ENCODE results near the gene NFATC4.
A peak's percentile ranks its signal among the peaks of the same experiment; 100 is the strongest.

Gene NFATC4

GRCh38 chr14:24366721-24367513 is 1.1 kb upstream of the NFATC4 start (continued):
- peak; percentile 79; the same call in 1 of the 2 replicates for TF ChIP-seq SALL2 (tag by site-specific recombination; IDR thresholded peaks at IDR 0.05; ENCODE audit: borderline replicate concordance)
- TF ChIP-seq ZBTB44 (tag by site-specific recombination; IDR thresholded peaks at IDR 0.05), result no peak
- no peak for TF ChIP-seq ZNF544 (tag by site-specific recombination; IDR thresholded peaks at IDR 0.05)
- no peak for TF ChIP-seq HOXC10 (CRISPR knock-in tag; IDR thresholded peaks at IDR 0.05)
- no peak for TF ChIP-seq AEBP2 (tag by site-specific recombination; IDR thresholded peaks at IDR 0.05; ENCODE audit: borderline replicate concordance)
- TF ChIP-seq ZNF223 (tag by site-specific recombination; IDR thresholded peaks at IDR 0.05), result no peak
- no peak for TF ChIP-seq ZNF658 (tag by site-specific recombination; IDR thresholded peaks at IDR 0.05)
- TF ChIP-seq HOXA7 (CRISPR knock-in tag; IDR thresholded peaks at IDR 0.05; ENCODE audit: borderline replicate concordance), result no peak
- no peak for TF ChIP-seq ZNF140 (tag by site-specific recombination; IDR thresholded peaks at IDR 0.05)
- TF ChIP-seq BCL11A (tag by site-specific recombination; IDR thresholded peaks at IDR 0.05; ENCODE audit: low read depth), result peak; percentile 48; the same call in 1 of the 2 replicates
- TF ChIP-seq ZFP3 (tag by site-specific recombination; IDR thresholded peaks at IDR 0.05; ENCODE audit: low read depth), result no peak
- TF ChIP-seq ZNF366 (tag by site-specific recombination; conservative IDR thresholded peaks at IDR 0.05), result peak; percentile 72
- TF ChIP-seq ZNF311 (tag by site-specific recombination; IDR thresholded peaks at IDR 0.05; ENCODE audit: borderline replicate concordance), result no peak
- TF ChIP-seq, protein P1, sequence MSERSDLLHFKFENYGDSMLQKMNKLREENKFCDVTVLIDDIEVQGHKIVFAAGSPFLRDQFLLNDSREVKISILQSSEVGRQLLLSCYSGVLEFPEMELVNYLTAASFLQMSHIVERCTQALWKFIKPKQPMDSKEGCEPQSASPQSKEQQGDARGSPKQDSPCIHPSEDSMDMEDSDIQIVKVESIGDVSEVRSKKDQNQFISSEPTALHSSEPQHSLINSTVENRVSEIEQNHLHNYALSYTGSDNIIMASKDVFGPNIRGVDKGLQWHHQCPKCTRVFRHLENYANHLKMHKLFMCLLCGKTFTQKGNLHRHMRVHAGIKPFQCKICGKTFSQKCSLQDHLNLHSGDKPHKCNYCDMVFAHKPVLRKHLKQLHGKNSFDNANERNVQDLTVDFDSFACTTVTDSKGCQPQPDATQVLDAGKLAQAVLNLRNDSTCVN (tag by site-specific recombination; optimal IDR thresholded peaks at IDR 0.05), result peak; percentile 64
- no peak; the same call in 1 of the 2 replicates for TF ChIP-seq GLI2 (tag by site-specific recombination; IDR thresholded peaks at IDR 0.05; ENCODE audit: borderline replicate concordance, low read depth)
- 0 out of 2 replicates have a peak, but pooled peaks have one; percentile 21 for TF ChIP-seq ZNF239 (tag by site-specific recombination; IDR thresholded peaks at IDR 0.05)
- no peak for TF ChIP-seq FEZF1 (tag by site-specific recombination; IDR thresholded peaks at IDR 0.05)
- TF ChIP-seq PRDM1 (tag by site-specific recombination; IDR thresholded peaks at IDR 0.05), result no peak
- 0 out of 2 replicates have a peak, but pooled peaks have one; percentile 46 for TF ChIP-seq ZSCAN4 (tag by site-specific recombination; IDR thresholded peaks at IDR 0.05)
- TF ChIP-seq ZNF214 (tag by site-specific recombination; IDR thresholded peaks at IDR 0.05; ENCODE audit: borderline replicate concordance), result no peak
- peak; percentile 56; the same call in 1 of the 2 replicates for TF ChIP-seq SP7 (tag by site-specific recombination; IDR thresholded peaks at IDR 0.05)
- TF ChIP-seq, protein P2, sequence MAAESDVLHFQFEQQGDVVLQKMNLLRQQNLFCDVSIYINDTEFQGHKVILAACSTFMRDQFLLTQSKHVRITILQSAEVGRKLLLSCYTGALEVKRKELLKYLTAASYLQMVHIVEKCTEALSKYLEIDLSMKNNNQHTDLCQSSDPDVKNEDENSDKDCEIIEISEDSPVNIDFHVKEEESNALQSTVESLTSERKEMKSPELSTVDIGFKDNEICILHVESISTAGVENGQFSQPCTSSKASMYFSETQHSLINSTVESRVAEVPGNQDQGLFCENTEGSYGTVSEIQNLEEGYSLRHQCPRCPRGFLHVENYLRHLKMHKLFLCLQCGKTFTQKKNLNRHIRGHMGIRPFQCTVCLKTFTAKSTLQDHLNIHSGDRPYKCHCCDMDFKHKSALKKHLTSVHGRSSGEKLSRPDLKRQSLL (tag by site-specific recombination; IDR thresholded peaks at IDR 0.05), result peak; percentile 28; the same call in 1 of the 2 replicates
- peak; percentile 36; the same call in 1 of the 2 replicates for TF ChIP-seq ZNF184 (tag by site-specific recombination; IDR thresholded peaks at IDR 0.05)
- TF ChIP-seq CTCF (tag by site-specific recombination; IDR thresholded peaks at IDR 0.05), result no peak
- TF ChIP-seq ZNF138 (tag by site-specific recombination; IDR thresholded peaks at IDR 0.05; ENCODE audit: borderline replicate concordance), result no peak
- peak; percentile 39; the same call in 1 of the 2 replicates for TF ChIP-seq ZNF391 (tag by site-specific recombination; IDR thresholded peaks at IDR 0.05; ENCODE audit: borderline replicate concordance, low read depth)
- no peak for TF ChIP-seq ZNF10 (tag by site-specific recombination; IDR thresholded peaks at IDR 0.05)
- TF ChIP-seq, protein P3, sequence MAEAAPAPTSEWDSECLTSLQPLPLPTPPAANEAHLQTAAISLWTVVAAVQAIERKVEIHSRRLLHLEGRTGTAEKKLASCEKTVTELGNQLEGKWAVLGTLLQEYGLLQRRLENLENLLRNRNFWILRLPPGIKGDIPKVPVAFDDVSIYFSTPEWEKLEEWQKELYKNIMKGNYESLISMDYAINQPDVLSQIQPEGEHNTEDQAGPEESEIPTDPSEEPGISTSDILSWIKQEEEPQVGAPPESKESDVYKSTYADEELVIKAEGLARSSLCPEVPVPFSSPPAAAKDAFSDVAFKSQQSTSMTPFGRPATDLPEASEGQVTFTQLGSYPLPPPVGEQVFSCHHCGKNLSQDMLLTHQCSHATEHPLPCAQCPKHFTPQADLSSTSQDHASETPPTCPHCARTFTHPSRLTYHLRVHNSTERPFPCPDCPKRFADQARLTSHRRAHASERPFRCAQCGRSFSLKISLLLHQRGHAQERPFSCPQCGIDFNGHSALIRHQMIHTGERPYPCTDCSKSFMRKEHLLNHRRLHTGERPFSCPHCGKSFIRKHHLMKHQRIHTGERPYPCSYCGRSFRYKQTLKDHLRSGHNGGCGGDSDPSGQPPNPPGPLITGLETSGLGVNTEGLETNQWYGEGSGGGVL (tag by site-specific recombination; IDR thresholded peaks at IDR 0.05), result peak; percentile 88
- TF ChIP-seq TRIM28 (IDR thresholded peaks at IDR 0.05; ENCODE audit: borderline replicate concordance, low read length), result 0 out of 2 replicates have a peak, but pooled peaks have one; percentile 17

Data from HEK293 (cell line).